ENCODE measurements around the gene RABL6. TPM values are rescaled to one million over a fixed set of nuclear protein-coding genes. Genes with fewer than 3 reads are reported as not detected.

RABL6 gene
- total RNA-seq, 3 donors from 2014 or later, result 92.1 to 142 (median 112) TPM

- intact Hi-C loops (cut with DNase I, micrococcal nuclease), result no loop called here
- no peaks in the 10 kb centered on the region for H3K36me3 ChIP-seq (ENCODE audit: low read depth)
- peaks cover 30% of the 10 kb centered on the region for H3K4me1 ChIP-seq (ENCODE audit: low read depth)
- DNase-seq (peak; percentile 85 to 86 (median 86)), ATAC-seq (peak; percentile 50)
- no peak for TF ChIP-seq CTCF (IDR thresholded peaks at IDR 0.05)
- H3K9me3 ChIP-seq, result no peaks in the 10 kb centered on the region
- H3K4me3 ChIP-seq, result peak overlapping the region; percentile 54
Observed at GRCh38 chr9:136847088-136847825, 39.5 kb downstream of the RABL6 start.

GRCh38 chr9:136847826-136848392 is 40.2 kb downstream of the RABL6 start:
- H3K36me3 ChIP-seq (ENCODE audit: low read depth), result no peaks in the 10 kb centered on the region
- intact Hi-C loops (cut with DNase I, micrococcal nuclease), result no loop called here
- TF ChIP-seq CTCF (IDR thresholded peaks at IDR 0.05), result no peak
- H3K9me3 ChIP-seq, result no peaks in the 10 kb centered on the region
- ATAC-seq (peak; percentile 68), DNase-seq (peak; percentile 95 to 97 (median 96))
- H3K4me3 ChIP-seq, result peak overlapping the region; percentile 54
- H3K4me1 ChIP-seq (ENCODE audit: low read depth), result peaks cover 24% of the 10 kb centered on the region

GRCh38 chr9:136848393-136849037 is 40.8 kb downstream of the RABL6 start:
- TF ChIP-seq CTCF (IDR thresholded peaks at IDR 0.05), result no peak
- intact Hi-C loops (cut with DNase I, micrococcal nuclease), result no loop called here
- Histone ChIP-seq H3K4me3 (peak overlapping the region; percentile 54), H3K9me3 (no peaks in the 10 kb centered on the region), H3K4me1 (ENCODE audit: low read depth) (peaks cover 18% of the 10 kb centered on the region), H3K36me3 (ENCODE audit: low read depth) (no peaks in the 10 kb centered on the region)
- ATAC-seq (peak; percentile 6), DNase-seq (peak; percentile 57 to 79 (median 79))

GRCh38 chr9:136849038-136849959 is 41.6 kb downstream of the RABL6 start, which contains the start of gene PHPT1:
Gene PHPT1, plus strand, starts transcription at chr9:136849409. Its CDS starts 22 bp downstream, at chr9:136849431.
- no peak for TF ChIP-seq CTCF (IDR thresholded peaks at IDR 0.05)
- Histone ChIP-seq H3K9me3 (no peaks in the 10 kb centered on the region), H3K4me3 (peak within 1 kb of the TSS; percentile 54), H3K36me3 (ENCODE audit: low read depth) (no peaks in the 10 kb centered on the region), H3K4me1 (ENCODE audit: low read depth) (peaks cover 11% of the 10 kb centered on the region)
- intact Hi-C loops (cut with DNase I, micrococcal nuclease), result no loop called here
- peak; percentile 98 to 99 (median 98) for DNase-seq
- peak; percentile 80 for ATAC-seq
